Measurements from ENCODE around the gene B4GALNT4. TPM values are rescaled to one million over a fixed set of nuclear protein-coding genes. Genes with fewer than 3 reads are reported as not detected.
"Not testable (repeated sequence)": the region's sequence is repeated elsewhere in the genome, so short reads cannot be mapped to it uniquely, and the experiment has no call there.

Gene B4GALNT4, protein sequence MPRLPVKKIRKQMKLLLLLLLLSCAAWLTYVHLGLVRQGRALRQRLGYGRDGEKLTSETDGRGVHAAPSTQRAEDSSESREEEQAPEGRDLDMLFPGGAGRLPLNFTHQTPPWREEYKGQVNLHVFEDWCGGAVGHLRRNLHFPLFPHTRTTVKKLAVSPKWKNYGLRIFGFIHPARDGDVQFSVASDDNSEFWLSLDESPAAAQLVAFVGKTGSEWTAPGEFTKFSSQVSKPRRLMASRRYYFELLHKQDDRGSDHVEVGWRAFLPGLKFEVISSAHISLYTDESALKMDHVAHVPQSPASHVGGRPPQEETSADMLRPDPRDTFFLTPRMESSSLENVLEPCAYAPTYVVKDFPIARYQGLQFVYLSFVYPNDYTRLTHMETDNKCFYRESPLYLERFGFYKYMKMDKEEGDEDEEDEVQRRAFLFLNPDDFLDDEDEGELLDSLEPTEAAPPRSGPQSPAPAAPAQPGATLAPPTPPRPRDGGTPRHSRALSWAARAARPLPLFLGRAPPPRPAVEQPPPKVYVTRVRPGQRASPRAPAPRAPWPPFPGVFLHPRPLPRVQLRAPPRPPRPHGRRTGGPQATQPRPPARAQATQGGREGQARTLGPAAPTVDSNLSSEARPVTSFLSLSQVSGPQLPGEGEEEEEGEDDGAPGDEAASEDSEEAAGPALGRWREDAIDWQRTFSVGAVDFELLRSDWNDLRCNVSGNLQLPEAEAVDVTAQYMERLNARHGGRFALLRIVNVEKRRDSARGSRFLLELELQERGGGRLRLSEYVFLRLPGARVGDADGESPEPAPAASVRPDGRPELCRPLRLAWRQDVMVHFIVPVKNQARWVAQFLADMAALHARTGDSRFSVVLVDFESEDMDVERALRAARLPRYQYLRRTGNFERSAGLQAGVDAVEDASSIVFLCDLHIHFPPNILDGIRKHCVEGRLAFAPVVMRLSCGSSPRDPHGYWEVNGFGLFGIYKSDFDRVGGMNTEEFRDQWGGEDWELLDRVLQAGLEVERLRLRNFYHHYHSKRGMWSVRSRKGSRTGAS
- total RNA-seq (ENCODE audit: low replicate concordance): 16.4 and 110 TPM in 2 replicates

DNA sequence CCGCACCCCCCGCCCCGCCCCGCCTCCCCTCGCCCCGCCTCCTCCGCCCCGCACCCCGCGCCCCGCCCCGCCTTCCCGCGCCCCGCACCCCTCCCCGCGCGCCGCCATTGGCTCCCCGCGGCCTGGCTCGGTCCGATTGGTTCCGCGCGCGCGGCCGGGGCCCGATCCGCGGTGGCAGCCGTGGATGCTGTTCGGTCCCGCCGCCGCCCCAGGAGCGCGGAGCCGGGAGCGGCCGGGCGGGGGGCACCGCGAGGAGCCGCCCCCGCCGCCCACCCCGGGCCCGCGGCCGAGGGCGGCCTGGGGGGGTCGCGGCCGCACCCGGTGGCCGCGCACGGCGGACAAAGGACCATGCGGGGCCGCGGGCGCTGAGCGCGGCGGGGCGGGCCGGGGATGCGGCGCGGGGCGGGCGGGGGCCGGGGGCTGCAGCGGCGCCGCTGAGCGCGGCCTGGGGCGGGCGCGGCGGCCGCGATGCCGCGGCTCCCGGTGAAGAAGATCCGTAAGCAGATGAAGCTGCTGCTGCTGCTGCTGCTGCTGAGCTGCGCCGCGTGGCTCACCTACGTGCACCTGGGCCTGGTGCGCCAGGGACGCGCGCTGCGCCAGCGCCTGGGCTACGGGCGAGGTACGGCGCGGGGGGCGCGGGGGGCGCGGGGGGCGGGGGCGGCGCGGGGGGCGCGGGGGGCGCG, at the start of gene B4GALNT4:
Gene B4GALNT4 (plus strand): TSS at position 164 of the 683 bp plus-strand sequence. CDS start 305 bp downstream, at position 469.
- H3K4me2 ChIP-seq: peak within 1 kb of the TSS; percentile 91
- TF ChIP-seq EZH2phosphoT487 (IDR thresholded peaks at IDR 0.05): no peak
- TF ChIP-seq, protein P1, sequence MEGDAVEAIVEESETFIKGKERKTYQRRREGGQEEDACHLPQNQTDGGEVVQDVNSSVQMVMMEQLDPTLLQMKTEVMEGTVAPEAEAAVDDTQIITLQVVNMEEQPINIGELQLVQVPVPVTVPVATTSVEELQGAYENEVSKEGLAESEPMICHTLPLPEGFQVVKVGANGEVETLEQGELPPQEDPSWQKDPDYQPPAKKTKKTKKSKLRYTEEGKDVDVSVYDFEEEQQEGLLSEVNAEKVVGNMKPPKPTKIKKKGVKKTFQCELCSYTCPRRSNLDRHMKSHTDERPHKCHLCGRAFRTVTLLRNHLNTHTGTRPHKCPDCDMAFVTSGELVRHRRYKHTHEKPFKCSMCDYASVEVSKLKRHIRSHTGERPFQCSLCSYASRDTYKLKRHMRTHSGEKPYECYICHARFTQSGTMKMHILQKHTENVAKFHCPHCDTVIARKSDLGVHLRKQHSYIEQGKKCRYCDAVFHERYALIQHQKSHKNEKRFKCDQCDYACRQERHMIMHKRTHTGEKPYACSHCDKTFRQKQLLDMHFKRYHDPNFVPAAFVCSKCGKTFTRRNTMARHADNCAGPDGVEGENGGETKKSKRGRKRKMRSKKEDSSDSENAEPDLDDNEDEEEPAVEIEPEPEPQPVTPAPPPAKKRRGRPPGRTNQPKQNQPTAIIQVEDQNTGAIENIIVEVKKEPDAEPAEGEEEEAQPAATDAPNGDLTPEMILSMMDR (IDR thresholded peaks at IDR 0.05): no peak
- TF ChIP-seq EZH2 (IDR thresholded peaks at IDR 0.05): no peak
- Mint-ChIP-seq H3K4me1 (peaks cover 28% of the 10 kb centered on the region), H3K4me3 (peak within 1 kb of the TSS; percentile 96), H3K36me3 (peaks cover 19% of the 10 kb centered on the region), H3K27ac (peak within 1 kb of the TSS; percentile 95), H3K9me3 (peaks cover 8% of the 10 kb centered on the region), H3K27me3 (ENCODE audit: insufficient read depth, low read depth) (peaks cover 13% of the 10 kb centered on the region)
- H2AFZ ChIP-seq (replicated peaks): no peak within 1 kb of the TSS
- peak within 1 kb of the TSS; percentile 16 for H3K27ac ChIP-seq
- peaks cover 15% of the 10 kb centered on the region for H4K20me1 ChIP-seq (ENCODE audit: low read depth)
- peaks cover 22% of the 10 kb centered on the region for H3F3A ChIP-seq (ENCODE audit: low read depth)
- H3K9me3 ChIP-seq (ENCODE audit: low read depth): no peaks in the 10 kb centered on the region
- H3K4me1 ChIP-seq: peaks cover 10% of the 10 kb centered on the region
- H3K4me3 ChIP-seq: peak within 1 kb of the TSS; percentile 81
- H3K79me2 ChIP-seq (ENCODE audit: low read depth): peaks cover 16% of the 10 kb centered on the region
- H3K36me3 ChIP-seq: no peaks in the 10 kb centered on the region
- peak within 1 kb of the TSS; percentile 64 for H3K9ac ChIP-seq
- H3K27me3 ChIP-seq: no peaks in the 10 kb centered on the region
- DNase-seq (ENCODE audit: low spot score): peak; percentile 78

DNA sequence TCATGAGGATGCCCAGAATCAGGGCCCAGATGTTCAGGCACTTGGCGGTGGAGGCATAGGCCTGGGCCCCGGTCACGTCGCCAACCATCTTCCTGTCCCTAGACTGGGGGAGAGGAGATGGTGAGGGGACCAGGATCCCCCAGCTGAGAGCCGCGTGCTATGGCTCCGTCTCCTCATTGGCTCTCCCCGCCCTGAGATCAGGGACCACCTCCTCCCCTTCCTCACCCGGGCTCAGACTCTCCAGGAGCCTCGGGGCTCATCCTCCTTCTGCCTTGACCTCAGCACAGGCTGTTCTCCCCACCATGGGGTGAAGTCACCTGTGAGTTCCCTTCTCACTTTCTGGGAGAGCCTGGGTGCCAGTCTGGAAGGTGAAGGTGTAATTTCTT, 49.4 kb upstream of the B4GALNT4 start:
- DNase-seq (ENCODE audit: low spot score): peak; percentile 1
- not testable (repeated sequence) for H4K20me1 ChIP-seq (ENCODE audit: low read depth); H3K27ac Mint-ChIP-seq

DNA sequence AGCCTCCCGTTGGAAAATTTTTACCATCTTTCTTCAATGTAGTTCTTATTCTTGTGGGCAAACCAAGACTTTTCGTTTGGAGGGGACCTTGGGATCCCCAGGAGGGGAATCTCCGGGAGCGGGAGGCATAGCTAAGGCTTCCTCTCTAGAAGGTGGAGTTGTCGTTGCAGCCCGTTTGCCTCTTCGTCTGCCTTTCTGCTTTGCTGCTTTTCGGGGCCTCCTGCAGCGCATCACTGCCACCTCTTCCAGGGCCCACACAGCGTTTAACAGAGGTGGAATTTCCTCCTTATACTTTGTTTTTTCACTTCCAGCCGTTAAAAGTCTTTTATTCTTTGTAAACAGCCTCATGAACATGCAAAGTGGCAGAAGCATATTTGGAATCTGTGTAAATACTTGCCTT, 45.1 kb upstream of the B4GALNT4 start:
- Mint-ChIP-seq H3K27me3 (ENCODE audit: insufficient read depth, low read depth) (no peaks in the 10 kb centered on the region), H3K27ac (peak overlapping the region; percentile 27)

More for the DNA sequence above, 49.4 kb upstream of the B4GALNT4 start:
- not testable (repeated sequence) for H3K9me3 Mint-ChIP-seq; H3K79me2 ChIP-seq (ENCODE audit: low read depth); H3K9me3 ChIP-seq (ENCODE audit: low read depth); H3K36me3 Mint-ChIP-seq; H3K27ac ChIP-seq; H3K9ac ChIP-seq; H3K36me3 ChIP-seq; H2AFZ ChIP-seq (replicated peaks)
- peaks cover 27% of the 10 kb centered on the region for H3F3A ChIP-seq (ENCODE audit: low read depth)
- peak overlapping the region; percentile 95 for H3K4me3 Mint-ChIP-seq
- peaks cover 38% of the 10 kb centered on the region for H3K4me1 Mint-ChIP-seq
- peak overlapping the region; percentile 99 for H3K4me2 ChIP-seq
- peaks cover 32% of the 10 kb centered on the region for H3K27me3 ChIP-seq
- H3K27me3 Mint-ChIP-seq (ENCODE audit: insufficient read depth, low read depth): peaks cover 12% of the 10 kb centered on the region
- H3K4me3 ChIP-seq: peak overlapping the region; percentile 68
- peaks cover 41% of the 10 kb centered on the region for H3K4me1 ChIP-seq

DNA sequence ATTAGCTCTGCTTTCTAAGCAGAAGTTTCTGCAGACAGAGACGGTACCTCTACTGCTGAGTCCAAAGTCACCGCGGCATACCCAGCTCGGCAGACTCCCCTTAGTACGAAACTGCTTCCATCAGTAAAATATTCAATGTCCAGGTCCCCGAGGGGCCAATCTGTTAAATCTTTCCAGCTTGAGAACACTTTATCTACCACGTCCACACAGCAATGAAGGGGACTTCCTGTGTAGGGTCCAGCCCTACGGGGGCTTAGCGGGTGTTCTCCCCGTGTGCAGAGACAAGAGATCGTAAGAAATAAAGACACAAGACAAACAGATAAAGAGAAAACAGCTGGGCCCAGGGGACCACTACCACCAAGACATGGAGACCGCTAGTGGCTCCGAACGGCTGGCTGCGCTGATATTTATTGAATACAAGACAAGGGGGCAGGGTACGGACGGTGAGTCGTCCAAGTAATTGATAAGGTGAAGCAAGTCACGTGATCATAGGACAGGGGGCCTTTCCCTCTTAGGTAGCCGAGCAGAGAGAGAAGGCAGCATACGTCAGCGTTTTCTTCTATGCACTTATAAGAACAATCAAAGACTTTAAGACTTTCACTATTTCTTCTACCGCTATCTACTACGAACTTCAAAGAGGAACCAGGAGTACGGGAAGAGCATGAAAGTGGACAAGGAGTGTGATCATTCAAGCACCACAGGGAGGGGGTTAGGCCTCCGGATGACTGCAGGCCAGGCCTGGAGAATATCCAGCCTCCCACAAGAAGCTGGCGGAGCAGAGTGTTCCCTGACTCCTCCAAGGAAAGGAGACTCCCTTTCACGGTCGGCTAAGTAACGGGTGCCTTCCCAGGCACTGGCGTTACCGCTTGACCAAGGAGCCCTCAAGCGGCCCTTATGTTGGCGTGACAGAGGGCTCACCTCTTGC, 44.4 kb upstream of the B4GALNT4 start:
- H3K36me3 ChIP-seq; H3K27me3 ChIP-seq; H3K9me3 ChIP-seq (ENCODE audit: low read depth); H2AFZ ChIP-seq (replicated peaks); H3K4me3 Mint-ChIP-seq; H3K9ac ChIP-seq; H3K4me3 ChIP-seq; H3K27me3 Mint-ChIP-seq (ENCODE audit: insufficient read depth, low read depth); H3K36me3 Mint-ChIP-seq; DNase-seq (ENCODE audit: low spot score); H3K9me3 Mint-ChIP-seq; H3K79me2 ChIP-seq (ENCODE audit: low read depth); H3K4me2 ChIP-seq; H4K20me1 ChIP-seq (ENCODE audit: low read depth); H3K4me1 ChIP-seq; H3K27ac ChIP-seq: not testable (repeated sequence)
- H3K27ac Mint-ChIP-seq: peak overlapping the region; percentile 90
- peaks cover 14% of the 10 kb centered on the region for H3F3A ChIP-seq (ENCODE audit: low read depth)
- H3K4me1 Mint-ChIP-seq: peaks cover 46% of the 10 kb centered on the region

More for the DNA sequence above, 45.1 kb upstream of the B4GALNT4 start:
- Histone ChIP-seq H3K4me1 (peaks cover 14% of the 10 kb centered on the region), H4K20me1 (ENCODE audit: low read depth) (no peaks in the 10 kb centered on the region), H2AFZ (replicated peaks) (no peak overlapping the region), H3K9me3 (ENCODE audit: low read depth) (no peaks in the 10 kb centered on the region), H3K9ac (no peak overlapping the region), H3K4me2 (no peak overlapping the region), H3K36me3 (no peaks in the 10 kb centered on the region), H3F3A (ENCODE audit: low read depth) (peaks cover 19% of the 10 kb centered on the region), H3K27me3 (no peaks in the 10 kb centered on the region), H3K27ac (no peak overlapping the region), H3K4me3 (no peak overlapping the region), H3K79me2 (ENCODE audit: low read depth) (no peaks in the 10 kb centered on the region)
- no peak overlapping the region for H3K4me3 Mint-ChIP-seq
- no peak for DNase-seq (ENCODE audit: low spot score)
- no peak for TF ChIP-seq EZH2phosphoT487 (IDR thresholded peaks at IDR 0.05)
- TF ChIP-seq EZH2 (IDR thresholded peaks at IDR 0.05): no peak
- TF ChIP-seq, protein P1 (IDR thresholded peaks at IDR 0.05): no peak
- peaks cover 43% of the 10 kb centered on the region for H3K4me1 Mint-ChIP-seq
- H3K36me3 Mint-ChIP-seq: no peaks in the 10 kb centered on the region
- no peaks in the 10 kb centered on the region for H3K9me3 Mint-ChIP-seq

Data from neural progenitor cell (in vitro differentiated cells).